ES-I3 (cell line): ENCODE data around the gene TRIOBP.

Experiments
- H3K36me3 ChIP-seq: 2 replicates; pipeline ENCODE4 v1.6.1; 2013; ENCODE audit warnings: mild to moderate bottlenecking, low read length, control low read depth, moderate library complexity; ENCODE audit not compliant: insufficient read depth
- H3K4me1 ChIP-seq: 2 replicates; pipeline ENCODE4 v1.6.1; 2013; ENCODE audit warnings: mild to moderate bottlenecking, control low read depth, low read length; ENCODE audit not compliant: insufficient read depth
- H3K9ac ChIP-seq: 2 replicates; pipeline ENCODE4 v1.6.1; 2013; ENCODE audit warnings: low read depth, mild to moderate bottlenecking, low read length, moderate library complexity
- H3K9me3 ChIP-seq: 2 replicates; pipeline ENCODE4 v1.6.1; 2013; ENCODE audit warnings: mild to moderate bottlenecking, low read length, moderate library complexity; ENCODE audit not compliant: control insufficient read depth, insufficient read depth

TRIOBP gene

DNA sequence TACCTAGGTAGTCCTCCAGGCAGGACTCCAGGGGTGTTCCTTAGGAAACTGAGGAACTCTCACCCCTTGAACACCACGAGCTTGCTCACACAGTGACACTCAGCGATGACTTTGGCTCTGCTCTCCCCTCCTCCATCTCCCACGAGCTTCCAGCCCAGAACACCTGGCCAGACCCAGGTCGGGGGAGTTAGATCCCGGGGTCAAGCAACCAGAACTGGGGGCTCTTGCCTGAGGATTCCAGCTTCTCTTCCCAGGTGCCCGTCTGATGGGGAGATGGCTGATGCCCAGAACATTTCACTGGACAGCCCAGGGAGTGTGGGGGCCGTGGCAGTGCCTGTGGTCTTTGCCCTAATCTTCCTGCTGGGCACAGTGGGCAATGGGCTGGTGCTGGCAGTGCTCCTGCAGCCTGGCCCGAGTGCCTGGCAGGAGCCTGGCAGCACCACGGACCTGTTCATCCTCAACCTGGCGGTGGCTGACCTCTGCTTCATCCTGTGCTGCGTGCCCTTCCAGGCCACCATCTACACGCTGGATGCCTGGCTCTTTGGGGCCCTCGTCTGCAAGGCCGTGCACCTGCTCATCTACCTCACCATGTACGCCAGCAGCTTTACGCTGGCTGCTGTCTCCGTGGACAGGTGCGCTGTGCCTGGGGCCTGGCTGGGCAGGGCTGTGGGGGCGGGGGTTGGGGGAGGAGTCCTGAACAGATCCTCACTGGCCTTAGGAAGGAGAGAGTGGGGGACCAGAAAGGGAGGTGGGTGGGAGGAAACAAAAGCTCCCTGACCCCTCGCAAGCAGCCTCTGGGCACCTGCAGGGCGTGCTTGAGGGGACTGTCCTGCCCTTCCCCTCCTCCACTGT is 126.5 kb downstream of the TRIOBP start, which contains the start of gene GALR3:
GALR3 (plus strand) TSS at position 249 of the 852 bp plus-strand sequence; CDS start at position 274, 25 bp downstream.
- H3K4me1 ChIP-seq = peaks cover 12% of the 10 kb centered on the region; the same call in 1 of the 2 replicates
- H3K9me3 ChIP-seq = no peaks in the 10 kb centered on the region
- no peak within 1 kb of the TSS; the same call in 1 of the 2 replicates for H3K9ac ChIP-seq
- H3K36me3 ChIP-seq = no peaks in the 10 kb centered on the region

DNA sequence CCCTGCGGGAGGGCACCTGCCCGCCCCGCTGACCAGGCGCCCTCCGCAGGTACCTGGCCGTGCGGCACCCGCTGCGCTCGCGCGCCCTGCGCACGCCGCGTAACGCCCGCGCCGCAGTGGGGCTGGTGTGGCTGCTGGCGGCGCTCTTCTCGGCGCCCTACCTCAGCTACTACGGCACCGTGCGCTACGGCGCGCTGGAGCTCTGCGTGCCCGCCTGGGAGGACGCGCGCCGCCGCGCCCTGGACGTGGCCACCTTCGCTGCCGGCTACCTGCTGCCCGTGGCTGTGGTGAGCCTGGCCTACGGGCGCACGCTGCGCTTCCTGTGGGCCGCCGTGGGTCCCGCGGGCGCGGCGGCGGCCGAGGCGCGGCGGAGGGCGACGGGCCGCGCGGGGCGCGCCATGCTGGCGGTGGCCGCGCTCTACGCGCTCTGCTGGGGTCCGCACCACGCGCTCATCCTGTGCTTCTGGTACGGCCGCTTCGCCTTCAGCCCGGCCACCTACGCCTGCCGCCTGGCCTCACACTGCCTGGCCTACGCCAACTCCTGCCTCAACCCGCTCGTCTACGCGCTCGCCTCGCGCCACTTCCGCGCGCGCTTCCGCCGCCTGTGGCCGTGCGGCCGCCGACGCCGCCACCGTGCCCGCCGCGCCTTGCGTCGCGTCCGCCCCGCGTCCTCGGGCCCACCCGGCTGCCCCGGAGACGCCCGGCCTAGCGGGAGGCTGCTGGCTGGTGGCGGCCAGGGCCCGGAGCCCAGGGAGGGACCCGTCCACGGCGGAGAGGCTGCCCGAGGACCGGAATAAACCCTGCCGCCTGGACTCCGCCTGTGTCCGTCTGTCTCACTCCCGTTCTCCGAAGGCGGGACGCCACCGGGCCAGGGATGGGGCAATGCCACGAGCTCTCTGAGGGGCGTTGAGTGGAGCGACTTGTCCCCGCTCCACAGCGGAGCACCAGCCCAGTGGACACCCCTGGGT is 128.1 kb downstream of the TRIOBP start:
- H3K9ac ChIP-seq = peak overlapping the region; percentile 66
- no peaks in the 10 kb centered on the region for H3K9me3 ChIP-seq
- peaks cover 12% of the 10 kb centered on the region; the same call in 1 of the 2 replicates for H3K4me1 ChIP-seq
- H3K36me3 ChIP-seq = no peaks in the 10 kb centered on the region
